ENCODE data around the gene BTBD10.

The BTBD10 gene

DNA sequence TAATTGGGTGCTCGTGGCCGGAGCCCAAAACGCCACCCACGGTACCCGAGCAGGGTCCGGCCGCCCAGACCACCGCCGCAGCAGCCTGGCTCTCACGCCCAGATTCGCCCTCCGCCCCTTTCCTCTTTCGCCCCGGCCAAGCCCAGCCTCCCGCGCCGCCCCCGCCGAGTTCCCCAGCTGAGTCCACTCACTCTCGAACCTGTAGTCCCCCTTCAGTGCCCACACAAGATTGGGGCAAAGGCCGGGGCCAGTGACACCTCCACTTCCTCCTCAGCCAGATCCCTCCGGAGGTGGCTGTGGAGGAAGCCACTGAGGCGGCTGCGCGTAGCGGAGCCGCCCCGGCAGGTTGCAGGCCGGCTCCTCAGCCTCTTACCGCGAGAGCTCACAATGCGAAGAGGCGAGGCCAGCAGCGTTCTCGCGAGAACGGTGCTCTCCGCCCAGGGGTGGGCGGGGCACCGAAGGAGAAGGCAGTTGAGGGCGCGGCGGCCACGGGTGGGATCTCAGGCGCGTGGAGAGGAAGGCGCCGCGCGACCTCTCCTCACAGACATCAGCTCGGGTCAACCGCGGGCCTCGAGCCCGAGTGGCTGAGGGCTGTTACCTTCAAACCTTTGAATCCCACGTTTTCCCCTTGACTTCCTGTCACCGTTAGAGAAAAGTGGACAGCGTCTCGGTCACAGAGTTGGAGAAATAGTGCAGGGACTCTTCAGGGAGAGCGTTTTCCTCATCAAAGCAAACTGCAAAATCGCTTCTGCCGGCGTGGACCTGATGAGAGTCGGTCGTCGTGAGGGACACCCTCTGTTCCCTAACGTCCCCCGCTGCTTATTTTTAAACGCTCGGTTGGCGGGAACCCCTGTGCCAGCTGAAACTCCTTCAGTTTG, at the start of gene BTBD10:
Gene BTBD10, minus strand, starts transcription at position 322 of the 878 bp plus-strand sequence. CDS start 18,098 bp downstream, outside the sequence.
- DNase-seq (ENCODE audit: low read depth in 2 of 2): peak; percentile 86

- no peak for DNase-seq (ENCODE audit: low read depth in 2 of 2)
Measured at GRCh38 chr11:13503393-13503792, 40.4 kb upstream of the BTBD10 start.

- DNase-seq (ENCODE audit: low read depth in 2 of 2): no peak
Measured at GRCh38 chr11:13502492-13502891, 39.5 kb upstream of the BTBD10 start.

DNA sequence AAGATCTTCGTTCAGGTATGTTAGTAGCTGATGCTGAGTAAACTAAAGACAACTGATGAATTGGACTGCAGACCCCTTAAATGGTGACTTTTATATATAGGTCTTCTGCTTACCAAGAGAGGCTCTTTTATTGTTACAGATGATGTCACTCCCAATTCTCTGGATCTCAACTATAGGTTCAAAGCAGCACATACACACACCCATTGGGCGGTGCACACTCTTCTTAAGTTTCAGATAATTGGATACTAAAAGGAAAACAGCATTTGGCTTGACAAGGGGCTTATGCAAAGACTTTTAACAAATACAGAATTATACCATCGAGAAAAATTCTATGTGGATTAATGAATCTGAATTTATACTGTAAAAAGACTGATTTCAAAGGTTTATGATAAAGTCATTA, 32.9 kb upstream of the BTBD10 start, which contains the start of gene PTH:
Gene PTH, minus strand, starts transcription at position 69 of the 400 bp plus-strand sequence. CDS start 3,142 bp downstream, outside the sequence.
- DNase-seq (ENCODE audit: low read depth in 2 of 2): no peak

GRCh38 chr11:13494051-13494450, 31.0 kb upstream of the BTBD10 start:
- no peak for DNase-seq (ENCODE audit: low read depth in 2 of 2)

- no peak for DNase-seq (ENCODE audit: low read depth in 2 of 2)
Measured at GRCh38 chr11:13487661-13488030, 24.6 kb upstream of the BTBD10 start.

DNA sequence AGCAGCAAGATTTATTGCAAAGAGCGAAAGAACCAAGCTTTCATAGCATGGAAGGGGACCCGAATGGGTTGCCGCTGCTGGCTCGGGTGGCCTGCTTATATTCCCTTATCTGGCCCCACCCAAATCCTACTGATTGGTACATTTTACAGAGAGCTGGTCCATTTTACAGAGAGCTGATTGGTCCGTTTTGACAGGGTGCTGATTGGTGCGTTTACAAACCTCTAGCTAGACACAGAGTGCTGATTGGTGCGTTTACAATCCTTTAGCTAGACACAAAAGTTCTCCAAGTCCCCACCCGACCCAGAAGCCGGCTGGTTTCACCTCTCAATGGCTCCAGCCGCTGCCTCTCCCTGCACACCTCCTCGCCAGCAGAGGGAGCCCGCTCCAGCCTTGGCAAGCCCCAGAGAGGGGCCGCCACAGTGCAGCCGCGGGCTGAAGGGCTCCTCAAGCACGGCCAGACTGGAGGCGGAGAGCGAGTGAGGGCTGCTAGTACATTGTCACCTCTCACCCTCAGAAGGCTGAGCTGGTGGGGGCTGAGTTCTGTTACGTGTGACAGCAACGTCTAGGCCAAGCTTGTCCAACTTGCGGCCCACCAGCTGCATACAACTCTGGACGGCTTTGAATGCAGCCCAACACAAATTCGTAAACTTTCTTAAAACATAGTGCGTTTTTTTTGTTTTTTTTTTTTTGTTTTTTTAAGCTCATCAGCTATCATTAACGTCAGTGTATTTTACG, 24.1 kb upstream of the BTBD10 start:
- DNase-seq (ENCODE audit: low read depth in 2 of 2): peak; percentile 55 to 57

GRCh38 chr11:13480198-13480597, 17.2 kb upstream of the BTBD10 start:
- DNase-seq (ENCODE audit: low read depth in 2 of 2): no peak

- DNase-seq (ENCODE audit: low read depth in 2 of 2): no peak
Measured at GRCh38 chr11:13479688-13480087, 16.7 kb upstream of the BTBD10 start.

GRCh38 chr11:13475091-13475490, 12.1 kb upstream of the BTBD10 start:
- no peak for DNase-seq (ENCODE audit: low read depth in 2 of 2)

DNA sequence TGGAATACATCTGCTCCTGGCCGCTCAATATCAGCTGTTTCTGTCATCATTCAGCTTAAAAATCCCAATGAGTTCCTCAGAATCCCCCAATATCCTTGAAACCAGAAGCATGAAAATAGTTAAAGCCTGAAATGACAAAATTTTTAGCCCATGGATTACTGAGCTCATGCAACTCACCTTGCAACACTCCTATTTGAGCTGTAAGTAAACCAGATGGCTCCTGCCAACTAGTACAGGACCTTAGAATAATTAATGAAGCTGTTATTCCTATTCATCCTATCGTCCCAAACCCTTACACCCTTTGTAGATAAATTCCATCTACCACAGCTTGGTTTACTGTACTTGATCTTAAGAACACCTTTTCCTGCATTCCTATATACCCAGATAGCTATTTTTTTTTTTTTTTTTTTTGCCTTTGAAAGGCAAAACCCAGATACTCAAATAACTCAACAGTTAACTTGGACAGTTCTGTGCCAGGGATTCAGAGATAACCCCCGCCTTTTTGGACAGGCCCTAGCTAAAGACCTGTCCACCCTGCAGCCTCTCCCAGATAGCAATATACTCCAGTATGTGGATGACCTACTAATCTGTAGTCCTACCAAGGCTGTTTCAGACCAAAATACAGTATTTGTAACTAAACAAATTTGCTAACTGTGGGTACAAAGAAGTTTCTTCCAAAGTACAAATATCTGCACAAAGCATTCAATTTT, 10.1 kb upstream of the BTBD10 start:
- DNase-seq (ENCODE audit: low read depth in 2 of 2): no peak

DNA sequence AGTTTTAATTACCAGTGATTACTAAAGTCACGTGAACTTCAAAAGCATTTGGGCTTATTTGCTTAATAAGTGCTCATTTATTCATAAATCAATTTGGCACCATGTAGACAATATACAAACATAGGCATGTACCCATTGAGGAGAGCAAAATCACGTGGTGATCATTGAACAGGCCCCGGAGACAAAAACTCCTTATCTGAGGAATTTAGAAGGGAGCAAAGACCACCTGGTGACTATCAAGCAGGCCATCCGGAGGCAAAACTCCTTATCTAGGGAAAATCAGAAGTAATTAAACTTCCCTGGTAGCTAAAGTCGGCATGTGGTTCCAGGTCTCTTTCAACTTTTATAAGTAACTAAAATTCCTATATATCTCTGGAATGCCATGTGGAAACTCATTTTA, 5.7 kb upstream of the BTBD10 start:
- no peak for DNase-seq (ENCODE audit: low read depth in 2 of 2)

DNA sequence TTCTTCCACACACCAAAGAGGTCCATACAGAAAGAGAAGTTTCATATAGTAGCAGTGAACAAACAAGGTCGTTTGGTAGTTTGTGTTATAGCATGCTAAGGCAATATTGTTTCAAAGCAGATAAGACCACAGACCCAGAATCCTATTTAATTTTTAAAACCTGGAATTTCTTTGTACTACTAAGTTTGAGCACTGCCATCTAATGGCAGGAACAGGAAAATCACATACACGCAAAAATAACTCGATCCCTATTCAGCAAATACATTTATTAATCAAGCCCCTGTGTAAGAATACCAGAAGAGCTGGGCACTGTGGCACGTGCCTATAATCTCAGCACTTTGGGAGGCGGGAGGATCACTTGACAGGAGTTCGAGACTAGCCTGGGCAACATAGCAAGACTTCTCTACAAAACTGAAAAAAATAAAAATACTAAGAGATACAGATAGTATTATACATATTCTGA, 2.9 kb upstream of the BTBD10 start:
- DNase-seq (ENCODE audit: low read depth in 2 of 2): no peak

DNA sequence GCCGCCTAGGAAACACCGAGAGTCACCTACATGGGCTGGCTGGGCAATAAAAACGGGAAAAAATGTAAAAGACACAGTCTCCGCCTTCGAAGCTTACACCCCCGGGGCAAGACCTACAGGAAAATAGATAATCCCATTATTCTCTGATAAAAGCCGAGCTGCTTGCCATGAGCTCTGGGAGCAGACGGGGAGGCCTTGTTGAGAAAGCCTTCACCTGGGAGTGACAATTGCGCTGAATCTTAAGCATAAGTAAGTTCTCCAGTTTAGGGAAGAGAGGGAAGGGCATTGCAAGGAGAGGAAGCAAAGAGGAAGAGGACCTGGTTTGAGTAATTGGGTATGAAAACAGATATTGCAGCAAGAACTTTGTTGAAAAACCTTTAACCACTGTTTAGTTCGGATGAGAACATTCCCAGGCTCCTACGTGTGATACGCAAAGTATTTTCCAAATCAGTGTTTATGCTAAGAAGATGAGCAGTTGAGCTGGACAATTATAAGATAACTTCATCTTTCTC, 813 bp upstream of the BTBD10 start:
- no peak for DNase-seq (ENCODE audit: low read depth in 2 of 2)

DNA sequence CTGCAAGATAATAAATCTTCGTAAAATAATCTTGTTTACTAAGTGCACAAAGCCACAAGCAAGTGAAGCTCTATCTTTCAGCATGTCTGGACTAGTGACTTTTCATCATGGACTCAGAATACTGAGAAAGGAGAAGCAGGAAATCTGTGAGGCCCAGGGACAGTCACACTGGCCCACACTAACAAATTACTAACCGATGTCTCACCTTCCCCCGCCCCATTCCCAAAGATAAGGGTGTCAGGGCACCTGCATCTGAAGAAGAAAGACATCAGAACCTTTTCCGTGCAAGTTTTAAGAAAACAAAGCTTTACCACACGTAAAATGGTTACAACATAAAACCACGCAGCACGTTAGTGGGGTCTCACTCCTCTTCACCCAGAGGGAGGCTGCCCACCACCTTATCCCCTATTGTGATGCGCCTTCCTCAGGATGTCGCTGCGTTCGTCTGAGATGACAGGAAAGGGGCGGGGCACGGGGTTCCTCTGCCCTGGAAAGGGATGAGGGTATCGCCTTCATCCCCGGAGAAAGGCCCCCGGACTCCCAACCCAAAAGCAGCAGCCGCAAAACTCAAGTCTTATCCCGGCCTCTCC, 616 bp downstream of the BTBD10 start:
- peak; percentile 41 to 57 for DNase-seq (ENCODE audit: low read depth in 2 of 2)

DNA sequence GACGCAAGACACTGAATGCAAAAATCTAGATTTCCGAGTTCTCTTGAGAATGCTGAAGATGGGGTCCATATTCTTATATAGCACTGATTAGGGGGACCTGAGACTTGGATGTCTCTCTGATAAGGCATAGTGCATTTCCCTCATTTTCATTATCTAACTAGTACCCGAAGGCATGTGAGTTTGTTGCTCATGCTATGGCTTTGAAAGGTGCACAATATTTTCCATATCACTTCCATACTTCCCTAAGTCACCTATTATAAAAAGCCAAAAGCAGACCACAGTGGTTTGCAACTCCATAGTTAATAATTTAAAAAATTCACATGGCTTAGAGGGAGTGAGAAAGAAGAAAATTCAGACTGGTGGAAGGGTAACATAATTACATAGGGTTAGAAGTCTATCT, 1.7 kb downstream of the BTBD10 start:
- DNase-seq (ENCODE audit: low read depth in 2 of 2): no peak

DNA sequence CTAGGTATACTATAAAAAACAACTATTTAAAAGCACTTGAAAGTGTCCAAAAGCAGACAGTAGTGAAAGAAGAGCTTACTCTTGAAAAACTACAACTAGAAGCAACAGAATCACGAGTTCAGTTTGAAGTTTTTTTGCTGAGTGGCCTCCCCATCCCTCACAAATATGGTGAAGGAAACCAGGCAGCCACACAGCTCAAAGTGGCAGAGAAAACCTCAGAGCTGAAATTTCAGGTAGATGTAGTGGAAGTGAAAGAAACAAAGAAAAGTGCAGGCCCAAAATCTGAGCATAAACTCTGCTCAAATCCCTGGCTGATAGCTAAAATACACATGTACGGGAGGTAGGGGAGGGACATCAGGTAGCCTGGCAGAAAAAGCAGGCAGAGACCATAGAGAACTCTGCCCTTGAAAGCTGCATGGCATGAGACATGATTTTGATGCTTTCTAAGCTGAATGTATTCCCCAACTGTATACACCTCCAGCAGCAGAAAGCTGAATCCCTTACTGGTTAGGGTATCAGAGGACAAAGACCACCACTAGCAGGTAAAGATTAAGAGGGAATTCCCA, 12.1 kb downstream of the BTBD10 start:
- no peak for DNase-seq (ENCODE audit: low read depth in 2 of 2)

DNA sequence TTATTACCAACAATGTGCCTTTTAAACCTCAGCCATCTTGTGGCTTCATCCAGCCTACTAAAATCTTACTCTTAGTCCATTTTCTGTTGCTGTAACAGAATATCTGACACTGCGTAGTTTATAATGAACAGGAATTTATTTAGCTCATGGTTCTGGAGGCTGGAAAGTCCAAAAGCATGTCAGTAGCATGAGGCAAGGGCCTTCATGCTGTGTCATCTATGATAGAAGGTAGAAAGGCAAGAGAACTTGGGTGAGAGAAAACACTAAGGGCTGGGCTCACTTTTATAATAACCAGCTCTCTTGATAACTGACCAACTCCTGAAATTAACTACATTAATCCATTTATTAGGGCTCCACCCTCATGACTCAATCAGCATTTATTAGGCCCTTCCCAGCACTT, 13.5 kb downstream of the BTBD10 start:
- no peak for DNase-seq (ENCODE audit: low read depth in 2 of 2)

DNA sequence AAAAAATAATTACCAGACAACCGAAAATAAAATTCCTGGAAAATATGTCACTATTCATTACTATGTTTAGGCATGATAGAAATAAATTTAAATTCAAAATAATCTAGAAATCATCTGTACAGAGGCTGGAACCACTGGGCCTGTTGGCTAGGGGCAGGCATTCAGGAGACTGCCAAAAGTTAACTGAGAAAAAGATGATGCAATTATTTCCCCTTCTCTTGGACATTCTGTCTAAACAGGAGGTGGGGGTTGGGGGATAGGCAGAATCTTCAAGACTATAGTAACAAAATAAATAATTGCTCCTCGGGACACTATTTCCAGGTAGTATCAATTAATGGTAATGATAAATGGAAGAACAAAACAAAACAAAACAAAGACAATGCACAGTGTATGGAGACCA, 14.1 kb downstream of the BTBD10 start:
- DNase-seq (ENCODE audit: low read depth in 2 of 2): no peak

DNA sequence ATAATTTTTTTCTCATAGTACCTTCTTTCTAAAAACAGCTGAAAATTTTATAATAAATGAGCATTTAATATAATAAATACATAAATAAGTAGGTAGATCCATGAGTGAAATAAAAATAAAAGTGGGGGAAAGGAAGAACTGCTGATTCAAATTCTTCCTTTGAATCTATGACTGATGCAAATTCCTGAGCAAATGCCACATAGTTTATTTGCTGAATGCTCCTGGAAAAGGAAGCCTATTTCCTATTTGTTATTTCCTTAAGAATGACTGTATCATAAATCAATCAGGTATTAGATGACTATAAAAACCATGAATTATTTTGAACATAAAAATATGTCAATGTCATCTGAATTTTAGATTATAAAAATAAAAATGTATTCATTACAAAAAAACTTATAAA, 16.6 kb downstream of the BTBD10 start:
- DNase-seq (ENCODE audit: low read depth in 2 of 2): no peak

- no peak for DNase-seq (ENCODE audit: low read depth in 2 of 2)
Measured at GRCh38 chr11:13445588-13445987, 17.4 kb downstream of the BTBD10 start.

Measured in stimulated activated CD8-positive, alpha-beta memory T cell treated with anti-CD3 and anti-CD28 coated beads, Interleukin-2, amount 100 ng/mL, for 48 hours (primary cell).